Pancreas (tissue), 10 donors: Measurements from ENCODE around the gene FSIP2. TPM values are rescaled to one million over a fixed set of nuclear protein-coding genes. Genes with fewer than 3 reads are reported as not detected.

Experiments used
- ATAC-seq, 4 donors: fragments of 200-7000 bp; cut with Tn5 transposase; one replicate each; pipeline versions ENCODE4 v1.8.0 to v1.9.1; 2020; ENCODE audit warnings: mild to moderate bottlenecking in 4 of 4, moderate library complexity in 4 of 4
- DNase-seq, 6 donors: peaks; one replicate each; pipeline ENCODE4 v3.0.0-alpha.2; 2020
- FAIRE-seq: peaks from 2 replicates; lab custom pipeline; 2012; peaks lifted over from hg19 to GRCh38; lab: Jason Lieb, UNC
- H3K27ac ChIP-seq, 4 donors: fragments of 200-600 bp; sonication (generic); 1 replicate in 3 of 4; 2 replicates in 1 of 4; pipeline versions ENCODE4 v1.5.0 to v1.8.0; 2020
- H3K27me3 ChIP-seq, 4 donors: fragments of 200-600 bp; one replicate each; pipeline ENCODE4 v1.8.0; 2021
- H3K36me3 ChIP-seq, 3 donors: fragments of 200-600 bp; sonication (generic) in 1 of 3; one replicate each; pipeline versions ENCODE4 v1.5.0 to v1.8.0; 2020 to 2021
- H3K4me1 ChIP-seq, 3 donors: fragments of 200-600 bp; one replicate each; pipeline ENCODE4 v1.8.0; 2021
- H3K4me3 ChIP-seq, 4 donors: fragments of 200-600 bp; sonication (generic) in 2 of 4; one replicate each; pipeline versions ENCODE4 v1.5.0 to v1.8.0; 2020 to 2021
- H3K9me3 ChIP-seq, 4 donors: fragments of 200-600 bp; one replicate each; pipeline ENCODE4 v1.8.0; 2021
- CTCF ChIP-seq, 4 donors: fragments of 200-600 bp; sonication (generic) in 3 of 4; IDR thresholded peaks; one replicate each; pipeline versions ENCODE4 v1.5.0 to v1.8.0; 2021; ENCODE audit warnings: antibody characterized with exemption in 4 of 4
- WGBS, 2 donors: extraction: QIAGEN DNeasy Blood & Tissue Kit; methylation state at CpG; one replicate each; pipeline ENCODE4 v1.1.7; 2013; 5-methylcytosine and 5-hydroxymethylcytosine counted together
- intact Hi-C, 3 donors: fragments of 100-400 bp; cut with DNase I; formaldehyde crosslinking; loops; one replicate each; pipeline versions ENCODE4 v1.11.1 to v1.14.2; 2022
- polyA plus RNA-seq, 2 donors: library from polyadenylated mRNA; stranded (reverse); fragments of 200-250 nt; gene quantifications; one replicate each; pipeline ENCODE4 v1.2.3, GENCODE V29; 2013
- total RNA-seq, 6 donors: library from RNA; stranded (reverse); fragmentation: NEBNext Ultra II Directional in 4 of 6; extraction: Animal tissue kit (Norgen Biotek cat#: 25700) in 4 of 6; gene quantifications; one replicate each; pipeline versions ENCODE4 v1.2.1 to v1.2.4, GENCODE V29; 2021 to 2023
- donor health status: healthy with polysubstance abuse.
- donor health status: DM: no; HTN: no; CAD: no; lungs with moderate emphysema.
- donor health status: DM: no; HTN: no; CAD: no.
- donor health status: control.
- donor health status: control.
- donor health status: Bipolar disorder and iron deficiency.
- donor health status: DM: yes; HTN: yes; CAD: no.
- donor health status: DM: no; HTN: no; CAD: no.
- donor health status: DM: no; HTN: no; CAD: no.
- donor health status: DM: yes; HTN: yes; CAD: no.

FSIP2 gene
- total and polyA plus RNA-seq, 8 donors: 0.11 to 1.3 (median 0.51) TPM

DNA sequence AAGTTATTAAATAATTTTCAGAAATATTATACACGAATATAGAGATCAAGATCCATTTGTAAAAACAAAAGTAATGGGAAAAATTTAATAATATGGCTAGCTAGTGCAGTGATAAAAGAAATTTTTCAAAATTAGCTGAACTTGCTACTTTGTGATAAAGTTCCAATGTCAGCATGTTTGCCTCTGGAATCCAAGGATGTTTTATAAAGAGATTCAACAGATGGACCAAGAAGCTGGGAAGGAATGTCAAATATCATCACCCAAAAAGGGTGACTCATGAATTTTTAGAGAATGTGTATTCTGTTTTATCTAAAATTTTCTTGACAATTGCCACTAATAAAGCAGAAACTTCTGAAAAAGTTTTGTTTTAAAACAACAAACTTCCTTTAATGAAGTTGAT, 95.3 kb downstream of the FSIP2 start:
- ATAC-seq (no peak), FAIRE-seq (no peak), DNase-seq (no peak)
- Histone ChIP-seq H3K4me1 (no peaks in the 10 kb centered on the region), H3K27ac (no peak overlapping the region), H3K36me3 (no peaks in the 10 kb centered on the region), H3K27me3 (no peaks in the 10 kb centered on the region), H3K4me3 (no peak overlapping the region), H3K9me3 (peaks cover 0 to 3% (median 0%) of the 10 kb centered on the region in 4 donors)
- 57 to 67% methylated on average over 1 of the region's 1 CpG for WGBS, 2 donors
- TF ChIP-seq CTCF (IDR thresholded peaks at IDR 0.05): no peak
- intact Hi-C loops: no loop called here

DNA sequence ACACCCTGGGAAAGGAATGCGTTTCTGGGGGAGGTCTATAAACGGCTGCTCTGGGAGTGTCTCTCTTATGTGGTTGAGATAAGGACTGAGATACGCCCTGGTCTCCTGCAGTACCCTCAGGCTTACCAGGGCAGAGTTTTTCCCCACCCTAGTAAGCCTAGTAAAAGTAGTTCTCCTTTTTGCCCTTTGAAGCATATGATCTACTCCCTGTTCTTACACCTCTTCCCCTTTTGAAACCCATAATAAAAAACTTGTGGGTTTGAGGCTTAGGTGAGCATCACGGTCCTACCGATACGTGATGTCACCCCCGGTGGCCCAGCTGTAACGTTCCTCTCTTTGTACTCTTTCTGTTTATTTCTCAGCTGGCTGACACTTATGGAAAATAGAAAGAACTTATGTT, 97.4 kb downstream of the FSIP2 start:
- no peak for TF ChIP-seq CTCF (IDR thresholded peaks at IDR 0.05)
- H3K4me3 ChIP-seq: no peak overlapping the region
- intact Hi-C loops: no loop called here
- no peaks in the 10 kb centered on the region for H3K4me1 ChIP-seq
- 87 to 88% methylated on average over 8 of the region's 8 CpGs for WGBS, 2 donors
- no peaks in the 10 kb centered on the region for H3K36me3 ChIP-seq
- ATAC-seq (no peak), DNase-seq (no peak), FAIRE-seq (no peak)
- no peaks in the 10 kb centered on the region for H3K27me3 ChIP-seq
- no peak overlapping the region for H3K27ac ChIP-seq
- H3K9me3 ChIP-seq: peaks cover 0 to 3% (median 0%) of the 10 kb centered on the region in 4 donors

DNA sequence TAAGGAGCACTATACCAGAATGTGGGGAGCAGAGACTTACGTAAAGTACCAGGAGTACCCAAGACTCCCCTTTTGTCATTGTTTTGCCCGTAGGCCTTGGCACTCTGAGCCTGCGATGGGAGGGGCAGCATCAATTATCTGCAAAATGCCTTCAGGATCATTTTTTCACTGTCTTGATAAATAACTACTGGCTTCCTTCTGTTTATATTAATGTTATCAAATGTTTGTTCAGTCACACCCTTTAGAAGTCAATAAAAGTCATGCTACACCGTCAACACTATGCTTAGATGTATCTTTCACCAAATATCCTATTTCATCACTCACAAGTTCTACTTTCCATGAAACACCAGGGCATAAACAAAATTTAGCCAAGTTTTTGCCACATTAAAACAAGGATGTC, 116.3 kb downstream of the FSIP2 start:
- intact Hi-C loops: no loop called here
- FAIRE-seq (no peak), ATAC-seq (no peak), DNase-seq (no peak)
- Histone ChIP-seq H3K36me3 (no peaks in the 10 kb centered on the region), H3K27me3 (no peaks in the 10 kb centered on the region), H3K4me1 (no peaks in the 10 kb centered on the region), H3K9me3 (no peaks in the 10 kb centered on the region), H3K27ac (no peak overlapping the region), H3K4me3 (no peak overlapping the region)
- TF ChIP-seq CTCF (IDR thresholded peaks at IDR 0.05): no peak
- WGBS, 2 donors: 79% methylated on average over 4 of the region's 4 CpGs

DNA sequence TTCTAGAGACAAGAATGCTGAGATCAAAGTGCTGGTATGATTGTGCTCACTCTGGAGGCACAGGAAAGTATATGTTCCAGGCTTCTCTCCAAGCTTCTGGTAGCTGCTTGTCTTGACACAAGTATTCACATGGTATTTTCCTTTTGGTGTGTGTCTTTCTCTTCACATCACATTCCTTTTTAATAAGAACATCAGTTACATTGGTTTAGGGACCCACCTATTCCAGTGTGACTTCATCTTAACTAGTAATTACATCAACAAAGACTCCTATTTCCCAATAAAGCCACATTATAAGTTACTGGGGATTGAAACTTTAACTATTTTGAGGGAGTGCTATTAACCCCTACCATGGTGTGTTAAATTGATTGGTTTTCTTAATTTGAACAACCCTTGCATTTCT, 119.1 kb downstream of the FSIP2 start:
- H3K27me3 ChIP-seq: no peaks in the 10 kb centered on the region
- H3K9me3 ChIP-seq: no peaks in the 10 kb centered on the region
- no peak overlapping the region for H3K27ac ChIP-seq
- no peak for TF ChIP-seq CTCF (IDR thresholded peaks at IDR 0.05)
- no peak for DNase-seq
- no peak overlapping the region for H3K4me3 ChIP-seq
- H3K36me3 ChIP-seq: no peaks in the 10 kb centered on the region
- FAIRE-seq: no peak
- no peaks in the 10 kb centered on the region for H3K4me1 ChIP-seq
- no peak for ATAC-seq
- intact Hi-C loops: no loop called here

DNA sequence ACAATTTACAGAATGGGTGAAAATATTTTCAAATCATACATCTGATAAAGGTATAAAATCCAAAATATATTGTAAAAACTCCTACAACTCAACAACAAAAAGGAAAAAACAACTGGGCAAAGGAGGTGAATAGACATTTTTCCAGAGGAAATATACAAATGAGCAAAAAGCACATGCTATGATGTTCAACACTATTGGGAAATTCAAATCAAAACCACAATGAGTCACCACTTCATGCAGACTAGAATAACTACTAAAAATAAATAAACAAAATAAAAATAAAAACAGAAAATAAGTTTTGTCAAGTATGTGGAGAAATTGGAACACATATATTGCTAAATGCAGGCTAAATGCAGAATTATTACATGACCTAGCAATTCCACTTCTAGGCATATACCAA, 120.9 kb downstream of the FSIP2 start:
- no peaks in the 10 kb centered on the region for H3K27me3 ChIP-seq
- no peaks in the 10 kb centered on the region for H3K36me3 ChIP-seq
- no peak overlapping the region for H3K27ac ChIP-seq
- ATAC-seq (no peak), DNase-seq (no peak), FAIRE-seq (no peak)
- no peaks in the 10 kb centered on the region for H3K9me3 ChIP-seq
- TF ChIP-seq CTCF (IDR thresholded peaks at IDR 0.05): no peak
- no peak overlapping the region for H3K4me3 ChIP-seq
- intact Hi-C loops: no loop called here
- no peaks in the 10 kb centered on the region for H3K4me1 ChIP-seq
